NB4 (cell line): ENCODE results near the gene SERPINA12.

Source experiments
- DNase-seq: peaks from one replicate; pipeline ENCODE4 v3.0.0; 2010; ENCODE audit warnings: low read depth
- H3K4me3 ChIP-seq: one replicate; pipeline ENCODE4 v1.5.1; 2011; ENCODE audit warnings: mild to moderate bottlenecking, low read depth, low read length, moderate library complexity
- MAX ChIP-seq: IDR thresholded peaks from 2 replicates; pipeline ENCODE4 v1.6.1; 2011; ENCODE audit warnings: low read depth, low read length
- MYC ChIP-seq: IDR thresholded peaks from 2 replicates; pipeline ENCODE4 v1.6.1; 2011; ENCODE audit warnings: low read depth, low read length
- POLR2A ChIP-seq: IDR thresholded peaks from 2 replicates; pipeline ENCODE4 v1.6.1; 2011; ENCODE audit warnings: mild to moderate bottlenecking; ENCODE audit not compliant: insufficient read length; ENCODE audit errors: extremely low read depth
- TF ChIP-seq, protein P1 (sequence below): IDR thresholded peaks from one replicate; pipeline ENCODE4 v1.5.1; 2012; ENCODE audit warnings: low read depth, low read length

SERPINA12 gene

DNA sequence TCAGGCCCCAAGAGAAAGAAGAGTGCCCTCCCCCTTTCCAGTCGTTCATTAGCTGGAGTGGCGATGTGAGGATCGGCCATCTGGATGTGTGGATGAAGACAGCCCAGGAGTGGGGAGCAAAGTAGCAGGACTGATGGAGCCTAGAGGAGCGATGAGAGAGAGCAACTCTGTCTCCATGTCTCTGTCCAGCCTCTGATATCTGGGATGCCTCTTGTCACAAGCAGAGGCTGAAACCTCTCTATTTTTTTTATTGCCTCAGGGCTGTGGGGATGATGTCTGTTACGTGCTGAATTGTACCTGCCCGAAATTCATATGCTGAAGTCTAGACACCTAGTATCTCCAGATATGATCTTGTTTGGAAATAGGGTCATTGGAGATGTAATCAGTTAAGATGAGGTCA is 59.3 kb downstream of the SERPINA12 start:
- no peak overlapping the region for H3K4me3 ChIP-seq
- DNase-seq = no peak
- no peak for TF ChIP-seq MAX
- TF ChIP-seq, protein P1, sequence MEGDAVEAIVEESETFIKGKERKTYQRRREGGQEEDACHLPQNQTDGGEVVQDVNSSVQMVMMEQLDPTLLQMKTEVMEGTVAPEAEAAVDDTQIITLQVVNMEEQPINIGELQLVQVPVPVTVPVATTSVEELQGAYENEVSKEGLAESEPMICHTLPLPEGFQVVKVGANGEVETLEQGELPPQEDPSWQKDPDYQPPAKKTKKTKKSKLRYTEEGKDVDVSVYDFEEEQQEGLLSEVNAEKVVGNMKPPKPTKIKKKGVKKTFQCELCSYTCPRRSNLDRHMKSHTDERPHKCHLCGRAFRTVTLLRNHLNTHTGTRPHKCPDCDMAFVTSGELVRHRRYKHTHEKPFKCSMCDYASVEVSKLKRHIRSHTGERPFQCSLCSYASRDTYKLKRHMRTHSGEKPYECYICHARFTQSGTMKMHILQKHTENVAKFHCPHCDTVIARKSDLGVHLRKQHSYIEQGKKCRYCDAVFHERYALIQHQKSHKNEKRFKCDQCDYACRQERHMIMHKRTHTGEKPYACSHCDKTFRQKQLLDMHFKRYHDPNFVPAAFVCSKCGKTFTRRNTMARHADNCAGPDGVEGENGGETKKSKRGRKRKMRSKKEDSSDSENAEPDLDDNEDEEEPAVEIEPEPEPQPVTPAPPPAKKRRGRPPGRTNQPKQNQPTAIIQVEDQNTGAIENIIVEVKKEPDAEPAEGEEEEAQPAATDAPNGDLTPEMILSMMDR = no peak

GRCh38 chr14:94448071-94448808 is 61.0 kb downstream of the SERPINA12 start:
- no peak overlapping the region for H3K4me3 ChIP-seq
- no peak for TF ChIP-seq POLR2A
- no peak for TF ChIP-seq MAX
- TF ChIP-seq, protein P1 = no peak
- TF ChIP-seq MYC = no peak
- no peak for DNase-seq

DNA sequence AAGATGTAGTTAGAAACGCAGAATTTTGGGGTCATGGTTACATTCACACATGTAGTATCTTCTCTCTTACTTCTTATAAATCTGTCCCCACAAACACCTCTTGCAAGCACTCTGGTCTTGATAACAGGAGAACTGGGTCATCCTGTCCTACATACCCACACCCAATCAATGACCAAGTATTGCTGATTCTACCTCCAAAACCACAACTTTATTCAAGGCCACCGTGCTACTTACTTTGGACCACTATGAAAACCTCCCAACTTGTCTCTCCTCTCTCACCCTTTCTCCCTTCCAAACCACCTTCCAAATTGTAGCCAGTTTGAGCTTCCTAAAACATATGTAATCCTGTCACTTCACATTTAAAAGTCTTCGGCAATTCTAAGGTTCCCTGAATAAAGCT is 62.1 kb downstream of the SERPINA12 start:
- DNase-seq = no peak
- TF ChIP-seq, protein P1 = no peak
- no peak for TF ChIP-seq POLR2A
- no peak for TF ChIP-seq MYC
- TF ChIP-seq MAX = no peak
- no peak overlapping the region for H3K4me3 ChIP-seq

DNA sequence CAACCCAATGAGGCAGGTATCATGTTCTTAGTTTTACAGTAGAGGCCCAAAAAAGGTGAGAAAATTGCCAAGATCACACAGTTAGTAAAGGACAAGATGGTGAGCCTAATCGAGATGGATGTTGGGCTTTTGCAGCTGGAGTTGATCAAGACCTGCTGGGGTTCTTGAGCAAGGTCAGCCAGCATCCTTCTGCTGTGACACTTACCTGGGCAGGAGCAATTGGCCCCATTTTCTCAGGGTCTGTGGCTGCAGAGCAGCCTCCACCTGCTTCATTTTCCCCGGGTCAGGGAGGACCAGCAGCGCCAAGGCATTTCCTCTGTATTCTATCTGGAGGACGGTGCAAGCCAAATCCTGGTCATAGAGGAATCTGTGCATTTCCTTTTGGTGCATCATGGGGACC is 63.1 kb downstream of the SERPINA12 start:
- H3K4me3 ChIP-seq = no peak overlapping the region
- no peak for TF ChIP-seq MAX
- TF ChIP-seq, protein P1 = no peak
- TF ChIP-seq MYC = no peak
- no peak for TF ChIP-seq POLR2A
- DNase-seq = no peak

DNA sequence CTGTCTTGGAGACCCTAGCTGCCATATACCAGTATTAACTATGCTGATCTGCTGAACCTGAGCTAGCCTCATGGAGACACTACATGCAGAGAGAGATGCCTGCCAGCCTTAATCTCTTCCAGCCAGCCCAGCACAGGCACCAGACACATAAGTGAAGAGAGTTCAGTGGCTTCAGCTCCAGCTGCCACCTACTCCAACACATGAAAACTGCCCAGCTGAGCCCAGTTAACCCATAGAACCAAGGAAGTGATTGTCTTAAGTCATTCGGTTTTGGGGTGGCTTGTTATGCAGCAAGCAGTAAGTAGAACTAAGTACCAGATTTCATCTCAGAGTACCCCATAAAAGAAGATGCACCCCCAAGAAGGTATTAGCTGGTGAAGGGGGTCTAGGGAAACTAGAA is 64.3 kb downstream of the SERPINA12 start:
- DNase-seq = no peak
- H3K4me3 ChIP-seq = no peak overlapping the region
- TF ChIP-seq MAX = no peak
- TF ChIP-seq, protein P1 = no peak
